ENCODE data around the gene RPL5. TPM values are rescaled to one million over a fixed set of nuclear protein-coding genes. Genes with fewer than 3 reads are reported as not detected.

The RPL5 gene
- total RNA-seq, 4 donors from 2014 or later: 1,169 to 2,433 (median 2,010) TPM

DNA sequence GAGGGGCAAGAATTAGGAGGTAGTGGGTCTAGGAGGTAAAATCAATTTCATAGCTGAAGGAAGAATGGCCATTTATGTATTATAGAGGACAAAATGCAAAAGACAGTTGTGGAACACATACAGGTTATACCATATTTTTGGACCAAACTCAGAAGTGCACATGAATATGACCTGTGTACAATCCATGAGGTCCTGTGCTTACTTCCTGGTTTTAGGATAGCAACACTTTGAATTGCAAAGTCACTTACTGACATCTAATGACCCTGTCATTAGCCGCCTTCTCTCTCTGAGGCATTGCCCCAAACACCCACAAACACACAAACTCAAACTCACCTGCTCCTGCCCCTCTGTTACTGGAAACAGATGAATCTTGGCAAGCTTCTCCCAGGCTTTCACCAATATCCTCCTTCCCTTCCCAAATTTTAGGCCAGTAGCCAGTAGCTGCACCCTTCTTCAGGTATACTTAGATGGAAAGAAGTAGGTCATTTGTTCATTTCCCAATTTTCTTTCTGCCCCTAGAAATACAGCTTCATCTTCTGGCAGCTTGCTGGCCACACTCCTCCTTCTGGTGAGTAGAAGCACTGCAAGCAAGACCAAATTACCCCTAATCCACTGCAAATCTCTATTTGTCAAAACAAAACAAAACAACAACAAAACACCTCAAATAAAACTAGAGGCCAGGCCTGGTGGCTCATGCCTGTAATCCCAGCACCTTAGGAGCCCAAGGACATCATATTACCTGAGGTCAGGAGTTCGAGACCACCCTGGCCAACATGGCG is 13.7 kb upstream of the RPL5 start:
- Histone ChIP-seq H3K4me1 (no peaks in the 10 kb centered on the region), H3K4me3 (no peak overlapping the region), H3K27me3 (no peaks in the 10 kb centered on the region), H3K27ac (no peak overlapping the region), H3K36me3 (no peaks in the 10 kb centered on the region), H3K9me3 (no peaks in the 10 kb centered on the region)
- TF ChIP-seq CTCF (IDR thresholded peaks at IDR 0.05) (peak; percentile 51 to 80 (median 72)), EP300 (IDR thresholded peaks at IDR 0.05) (no peak), POLR2A (IDR thresholded peaks at IDR 0.05) (no peak), POLR2AphosphoS5 (IDR thresholded peaks at IDR 0.05) (no peak)
- WGBS, 2 donors (ENCODE audit: low coverage in 1 of 2): 87% methylated on average over 3 of the region's 3 CpGs
- peak; percentile 53 for ATAC-seq

DNA sequence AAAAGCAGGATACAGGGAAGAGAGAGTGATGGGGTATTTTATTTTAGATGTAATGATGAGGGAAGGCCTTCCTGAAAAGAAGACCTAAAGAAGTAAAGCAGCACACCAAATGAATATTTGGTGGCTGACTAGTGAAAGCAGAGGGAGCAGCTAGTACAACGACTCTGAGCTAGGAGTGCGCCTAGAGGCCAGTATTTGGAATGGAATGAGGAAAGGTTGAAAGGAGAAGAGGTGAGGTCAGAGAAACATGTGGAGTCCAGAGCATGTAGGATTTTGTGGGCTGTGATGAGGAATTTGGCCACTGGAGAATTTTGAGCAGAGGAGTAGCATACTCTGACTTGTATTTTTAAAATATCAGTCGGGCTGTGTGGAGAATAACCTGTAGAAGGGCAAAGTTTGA is 11.8 kb upstream of the RPL5 start:
- H3K36me3 ChIP-seq: no peaks in the 10 kb centered on the region
- H3K27me3 ChIP-seq: no peaks in the 10 kb centered on the region
- 57 to 64% methylated on average over 2 to 3 of the region's 3 CpGs for WGBS, 2 donors (ENCODE audit: low coverage in 1 of 2)
- H3K4me3 ChIP-seq: no peak overlapping the region
- no peak overlapping the region for H3K27ac ChIP-seq
- no peaks in the 10 kb centered on the region for H3K9me3 ChIP-seq
- no peak for ATAC-seq
- H3K4me1 ChIP-seq: no peaks in the 10 kb centered on the region
- TF ChIP-seq POLR2A (IDR thresholded peaks at IDR 0.05) (no peak), POLR2AphosphoS5 (IDR thresholded peaks at IDR 0.05) (no peak), CTCF (IDR thresholded peaks at IDR 0.05) (no peak), EP300 (IDR thresholded peaks at IDR 0.05) (no peak)

GRCh38 chr1:92820551-92820950 is 11.3 kb upstream of the RPL5 start:
- no peaks in the 10 kb centered on the region for H3K27me3 ChIP-seq
- H3K4me3 ChIP-seq: no peak overlapping the region
- TF ChIP-seq POLR2AphosphoS5 (IDR thresholded peaks at IDR 0.05): no peak
- TF ChIP-seq EP300 (IDR thresholded peaks at IDR 0.05): no peak
- TF ChIP-seq POLR2A (IDR thresholded peaks at IDR 0.05): no peak
- no peak for TF ChIP-seq CTCF (IDR thresholded peaks at IDR 0.05)
- no peaks in the 10 kb centered on the region for H3K36me3 ChIP-seq
- H3K4me1 ChIP-seq: no peaks in the 10 kb centered on the region
- no peak overlapping the region for H3K27ac ChIP-seq
- WGBS, 2 donors (ENCODE audit: low coverage in 1 of 2): 80 to 81% methylated on average over 1 to 3 of the region's 3 CpGs
- no peaks in the 10 kb centered on the region for H3K9me3 ChIP-seq
- ATAC-seq: no peak

GRCh38 chr1:92822879-92823278 is 9.0 kb upstream of the RPL5 start:
- 63 to 83% methylated on average over 1 to 3 of the region's 3 CpGs for WGBS, 2 donors (ENCODE audit: low coverage in 1 of 2)
- no peaks in the 10 kb centered on the region for H3K9me3 ChIP-seq
- no peak overlapping the region for H3K27ac ChIP-seq
- H3K4me1 ChIP-seq: no peaks in the 10 kb centered on the region
- no peak overlapping the region for H3K4me3 ChIP-seq
- TF ChIP-seq POLR2A (IDR thresholded peaks at IDR 0.05) (no peak), POLR2AphosphoS5 (IDR thresholded peaks at IDR 0.05) (no peak), CTCF (IDR thresholded peaks at IDR 0.05) (no peak), EP300 (IDR thresholded peaks at IDR 0.05) (no peak)
- ATAC-seq: no peak
- H3K36me3 ChIP-seq: no peaks in the 10 kb centered on the region
- H3K27me3 ChIP-seq: no peaks in the 10 kb centered on the region

- TF ChIP-seq POLR2A (IDR thresholded peaks at IDR 0.05) (no peak), EP300 (IDR thresholded peaks at IDR 0.05) (no peak), CTCF (IDR thresholded peaks at IDR 0.05) (no peak), POLR2AphosphoS5 (IDR thresholded peaks at IDR 0.05) (no peak)
- H3K4me1 ChIP-seq: peaks cover 0 to 5% (median 0%) of the 10 kb centered on the region in 3 donors
- H3K27ac ChIP-seq: no peak overlapping the region
- 64 to 65% methylated on average over 2 to 4 of the region's 6 CpGs for WGBS, 2 donors (ENCODE audit: low coverage in 1 of 2)
- H3K27me3 ChIP-seq: no peaks in the 10 kb centered on the region
- H3K9me3 ChIP-seq: no peaks in the 10 kb centered on the region
- H3K36me3 ChIP-seq: no peaks in the 10 kb centered on the region
- ATAC-seq: no peak
- H3K4me3 ChIP-seq: no peak overlapping the region
Measured at GRCh38 chr1:92826792-92827191, 5.0 kb upstream of the RPL5 start.

All from gastroesophageal sphincter (tissue), 4 donors.